ENCODE measurements around the gene RAB33A. TPM values are rescaled to one million over a fixed set of nuclear protein-coding genes. Genes with fewer than 3 reads are reported as not detected.

Gene RAB33A
- polyA plus RNA-seq, 1 donor (not counting 4 experiments of a cell fraction or from before 2014, with no cell fraction given) = not detected

- Histone ChIP-seq H3K9me3 (ENCODE audit: control insufficient read depth, low read depth, low read length) (no peaks in the 10 kb centered on the region), H3K9ac (ENCODE audit: control insufficient read depth, extremely low read depth, insufficient read depth, low read length) (no peak overlapping the region), H3K27me3 (ENCODE audit: control insufficient read depth, extremely low read depth, insufficient read depth, low read length) (peaks cover 3% of the 10 kb centered on the region), H3K4me2 (ENCODE audit: control insufficient read depth, extremely low read depth, insufficient read depth, low read depth, low read length) (no peak overlapping the region), H3K36me3 (ENCODE audit: control insufficient read depth in 2 of 2, extremely low read depth in 1 of 2, insufficient read depth in 2 of 2, low read length in 2 of 2) (no peaks in the 10 kb centered on the region), H4K20me1 (ENCODE audit: control insufficient read depth, extremely low read depth, insufficient read depth, low read length) (no peaks in the 10 kb centered on the region), H3K4me3 (ENCODE audit: control insufficient read depth in 2 of 3, extremely low read depth in 1 of 3, insufficient read depth in 2 of 3, low read depth in 1 of 3, low read length in 3 of 3) (no peak overlapping the region), H3K4me1 (ENCODE audit: control insufficient read depth, extremely low read depth, insufficient read depth, low read length) (peaks cover 11% of the 10 kb centered on the region), H3K9me1 (ENCODE audit: control insufficient read depth, extremely low read depth, insufficient read depth, low read length) (no peaks in the 10 kb centered on the region), H3K27ac (ENCODE audit: control insufficient read depth, insufficient read depth, low read length) (no peak overlapping the region), H2AFZ (ENCODE audit: control insufficient read depth, low read length) (no peak overlapping the region), H3K79me2 (ENCODE audit: control insufficient read depth, insufficient read depth, low read length) (no peaks in the 10 kb centered on the region)
- TF ChIP-seq EZH2 (IDR thresholded peaks at IDR 0.05; ENCODE audit: low read length) (no peak), CTCF (optimal IDR thresholded peaks at IDR 0.05 in 1 of 3, IDR thresholded peaks at IDR 0.05 in 1 of 3, conservative IDR thresholded peaks at IDR 0.05 in 1 of 3; ENCODE audit: extremely low read depth in 1 of 3, insufficient read depth in 2 of 3, low read length in 3 of 3) (no peak)
- dilution Hi-C loops (cut with MboI; ENCODE audit: extremely low pct_ligation_motif_present, low sequenced_read_pairs) = no loop called here
- FAIRE-seq (no peak), DNase-seq (ENCODE audit: low read depth, low spot score) (no peak)
Observed at GRCh38 chrX:130176354-130176776, 4.6 kb downstream of the RAB33A start.

- TF ChIP-seq EZH2 (IDR thresholded peaks at IDR 0.05; ENCODE audit: low read length) (no peak), CTCF (optimal IDR thresholded peaks at IDR 0.05 in 1 of 3, IDR thresholded peaks at IDR 0.05 in 1 of 3, conservative IDR thresholded peaks at IDR 0.05 in 1 of 3; ENCODE audit: extremely low read depth in 1 of 3, insufficient read depth in 2 of 3, low read length in 3 of 3) (no peak)
- Histone ChIP-seq H3K9ac (ENCODE audit: control insufficient read depth, extremely low read depth, insufficient read depth, low read length) (no peak overlapping the region), H3K27ac (ENCODE audit: control insufficient read depth, insufficient read depth, low read length) (no peak overlapping the region), H4K20me1 (ENCODE audit: control insufficient read depth, extremely low read depth, insufficient read depth, low read length) (no peaks in the 10 kb centered on the region), H3K79me2 (ENCODE audit: control insufficient read depth, insufficient read depth, low read length) (no peaks in the 10 kb centered on the region), H3K4me2 (ENCODE audit: control insufficient read depth, extremely low read depth, insufficient read depth, low read depth, low read length) (no peak overlapping the region), H3K4me3 (ENCODE audit: control insufficient read depth in 2 of 3, extremely low read depth in 1 of 3, insufficient read depth in 2 of 3, low read depth in 1 of 3, low read length in 3 of 3) (no peak overlapping the region), H3K36me3 (ENCODE audit: control insufficient read depth in 2 of 2, extremely low read depth in 1 of 2, insufficient read depth in 2 of 2, low read length in 2 of 2) (no peaks in the 10 kb centered on the region), H3K27me3 (ENCODE audit: control insufficient read depth, extremely low read depth, insufficient read depth, low read length) (no peaks in the 10 kb centered on the region), H3K9me3 (ENCODE audit: control insufficient read depth, low read depth, low read length) (no peaks in the 10 kb centered on the region), H3K9me1 (ENCODE audit: control insufficient read depth, extremely low read depth, insufficient read depth, low read length) (no peaks in the 10 kb centered on the region), H2AFZ (ENCODE audit: control insufficient read depth, low read length) (no peak overlapping the region), H3K4me1 (ENCODE audit: control insufficient read depth, extremely low read depth, insufficient read depth, low read length) (peaks cover 11% of the 10 kb centered on the region)
- dilution Hi-C loops (cut with MboI; ENCODE audit: extremely low pct_ligation_motif_present, low sequenced_read_pairs) = no loop called here
- no peak for DNase-seq (ENCODE audit: low read depth, low spot score)
- no peak for FAIRE-seq
Observed at GRCh38 chrX:130176942-130177341, 5.2 kb downstream of the RAB33A start.
